Vagina (tissue), 2 donors: ENCODE measurements around the gene ZNF142. TPM values are rescaled to one million over a fixed set of nuclear protein-coding genes. Genes with fewer than 3 reads are reported as not detected.

ENCODE experiments used
- DNase-seq, 2 donors: peaks; one replicate each; pipeline ENCODE4 v3.0.0-alpha.2; 2017; ENCODE audit errors: extremely low spot score in 2 of 2
- H3K27ac ChIP-seq: fragments of 200-600 bp; sonication (generic); one replicate; pipeline ENCODE4 v1.5.1; 2019
- H3K27me3 ChIP-seq: fragments of 200-600 bp; sonication (generic); one replicate; pipeline ENCODE4 v1.5.1; 2019
- H3K36me3 ChIP-seq, 2 donors: fragments of 200-600 bp; sonication (generic); one replicate each; pipeline ENCODE4 v1.5.1; 2017 to 2019
- H3K4me1 ChIP-seq: fragments of 200-600 bp; sonication (generic); one replicate; pipeline ENCODE4 v1.5.1; 2019
- H3K4me3 ChIP-seq, 2 donors: fragments of 200-600 bp; sonication (generic); 1 replicate in 1 of 2; 2 replicates in 1 of 2; pipeline ENCODE4 v1.5.1; 2016 to 2019
- H3K9me3 ChIP-seq: fragments of 200-600 bp; sonication (generic); one replicate; pipeline ENCODE4 v1.5.1; 2019
- POLR2A ChIP-seq, 2 donors: fragments of 450-650 bp; IDR thresholded peaks; one replicate each; pipeline ENCODE4 v1.6.1; 2017; ENCODE audit warnings: antibody characterized with exemption in 2 of 2, mild to moderate bottlenecking in 2 of 2, moderate library complexity in 2 of 2
- POLR2AphosphoS5 ChIP-seq, 2 donors: sonication (generic); formaldehyde crosslinking; IDR thresholded peaks; one replicate each; pipeline ENCODE4 v1.9.0; 2017; ENCODE audit warnings: antibody characterized with exemption in 2 of 2, mild to moderate bottlenecking in 2 of 2, low read depth in 1 of 2; ENCODE audit not compliant: insufficient read depth in 1 of 2
- intact Hi-C: fragments of 100-400 bp; cut with DNase I; formaldehyde crosslinking; loops from one replicate; pipeline ENCODE4 v1.15.1; 2023
- total RNA-seq: library from RNA; depleted of rRNA; stranded (reverse); fragments of >200 nt; gene quantifications from one replicate; pipeline ENCODE4 v1.2.3, GENCODE V29; 2016
- TF ChIP-seq, protein P1 (sequence below), 3 experiments: fragments of 450-650 bp in 2 of 3; fragments of 200-600 bp in 1 of 3; sonication (generic) in 1 of 3; IDR thresholded peaks; one replicate each; pipeline ENCODE4 v1.5.1; 2017 to 2019; ENCODE audit warnings: antibody characterized with exemption in 3 of 3, mild to moderate bottlenecking in 2 of 3, moderate library complexity in 2 of 3

The ZNF142 gene, protein sequence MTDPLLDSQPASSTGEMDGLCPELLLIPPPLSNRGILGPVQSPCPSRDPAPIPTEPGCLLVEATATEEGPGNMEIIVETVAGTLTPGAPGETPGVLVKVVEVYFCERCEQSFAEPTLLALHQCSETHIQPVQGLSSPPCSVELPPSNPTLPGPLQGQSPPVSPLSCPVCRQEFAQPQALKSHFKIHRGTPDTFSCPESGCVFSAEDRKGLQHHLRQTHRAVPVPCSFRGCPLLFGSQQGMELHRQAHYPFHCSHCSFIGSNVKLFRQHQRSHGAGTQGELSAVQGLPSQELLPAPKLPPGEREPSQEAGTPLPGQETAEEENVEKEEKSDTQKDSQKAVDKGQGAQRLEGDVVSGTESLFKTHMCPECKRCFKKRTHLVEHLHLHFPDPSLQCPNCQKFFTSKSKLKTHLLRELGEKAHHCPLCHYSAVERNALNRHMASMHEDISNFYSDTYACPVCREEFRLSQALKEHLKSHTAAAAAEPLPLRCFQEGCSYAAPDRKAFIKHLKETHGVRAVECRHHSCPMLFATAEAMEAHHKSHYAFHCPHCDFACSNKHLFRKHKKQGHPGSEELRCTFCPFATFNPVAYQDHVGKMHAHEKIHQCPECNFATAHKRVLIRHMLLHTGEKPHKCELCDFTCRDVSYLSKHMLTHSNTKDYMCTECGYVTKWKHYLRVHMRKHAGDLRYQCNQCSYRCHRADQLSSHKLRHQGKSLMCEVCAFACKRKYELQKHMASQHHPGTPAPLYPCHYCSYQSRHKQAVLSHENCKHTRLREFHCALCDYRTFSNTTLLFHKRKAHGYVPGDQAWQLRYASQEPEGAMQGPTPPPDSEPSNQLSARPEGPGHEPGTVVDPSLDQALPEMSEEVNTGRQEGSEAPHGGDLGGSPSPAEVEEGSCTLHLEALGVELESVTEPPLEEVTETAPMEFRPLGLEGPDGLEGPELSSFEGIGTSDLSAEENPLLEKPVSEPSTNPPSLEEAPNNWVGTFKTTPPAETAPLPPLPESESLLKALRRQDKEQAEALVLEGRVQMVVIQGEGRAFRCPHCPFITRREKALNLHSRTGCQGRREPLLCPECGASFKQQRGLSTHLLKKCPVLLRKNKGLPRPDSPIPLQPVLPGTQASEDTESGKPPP (N-terminal part only)
- 22.8 TPM for total RNA-seq

DNA sequence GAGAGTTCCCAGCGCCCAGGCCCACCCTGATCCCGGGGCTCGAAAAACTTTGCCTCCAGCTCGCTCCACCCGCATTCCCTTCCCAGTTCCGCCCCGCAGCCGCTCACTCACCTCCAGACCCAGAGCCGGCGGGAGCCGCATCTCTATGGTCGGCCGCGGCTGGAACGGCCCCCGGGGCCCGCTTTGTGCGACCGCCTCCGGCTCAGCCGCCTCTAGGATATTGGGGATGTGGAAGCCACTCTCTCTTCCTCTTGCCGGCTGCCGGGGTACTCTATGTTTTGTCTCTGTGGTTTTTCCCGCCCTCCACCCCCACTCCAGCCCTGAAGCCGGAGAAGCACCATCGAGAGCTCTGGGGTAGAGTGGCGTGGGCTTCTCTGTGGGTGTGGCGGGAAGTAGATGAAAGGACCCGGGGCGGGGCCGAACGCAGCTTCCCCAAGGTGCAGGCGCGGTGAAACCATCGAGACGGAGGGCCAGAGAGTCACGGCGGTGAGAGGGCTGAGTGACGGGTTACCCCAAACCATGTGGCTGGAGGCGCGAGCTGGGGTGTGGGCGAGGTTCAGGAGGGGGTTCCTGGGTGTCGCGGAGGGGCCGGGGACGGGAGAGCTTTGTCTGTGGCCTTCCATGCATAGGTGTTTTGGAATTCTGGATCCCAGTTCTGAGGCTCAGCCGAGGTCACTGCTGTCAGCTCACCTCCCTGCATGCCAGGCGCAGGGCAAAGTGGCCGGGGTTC, at the start of gene ZNF142, which contains the start of gene BCS1L:
Gene ZNF142 (minus strand): TSS at position 366 of the 730 bp plus-strand sequence. CDS start 3,194 bp downstream, outside the sequence.
Gene BCS1L (plus strand): TSS at position 426 of the 730 bp plus-strand sequence. CDS start 1,305 bp downstream, outside the sequence.
- TF ChIP-seq, protein P1, sequence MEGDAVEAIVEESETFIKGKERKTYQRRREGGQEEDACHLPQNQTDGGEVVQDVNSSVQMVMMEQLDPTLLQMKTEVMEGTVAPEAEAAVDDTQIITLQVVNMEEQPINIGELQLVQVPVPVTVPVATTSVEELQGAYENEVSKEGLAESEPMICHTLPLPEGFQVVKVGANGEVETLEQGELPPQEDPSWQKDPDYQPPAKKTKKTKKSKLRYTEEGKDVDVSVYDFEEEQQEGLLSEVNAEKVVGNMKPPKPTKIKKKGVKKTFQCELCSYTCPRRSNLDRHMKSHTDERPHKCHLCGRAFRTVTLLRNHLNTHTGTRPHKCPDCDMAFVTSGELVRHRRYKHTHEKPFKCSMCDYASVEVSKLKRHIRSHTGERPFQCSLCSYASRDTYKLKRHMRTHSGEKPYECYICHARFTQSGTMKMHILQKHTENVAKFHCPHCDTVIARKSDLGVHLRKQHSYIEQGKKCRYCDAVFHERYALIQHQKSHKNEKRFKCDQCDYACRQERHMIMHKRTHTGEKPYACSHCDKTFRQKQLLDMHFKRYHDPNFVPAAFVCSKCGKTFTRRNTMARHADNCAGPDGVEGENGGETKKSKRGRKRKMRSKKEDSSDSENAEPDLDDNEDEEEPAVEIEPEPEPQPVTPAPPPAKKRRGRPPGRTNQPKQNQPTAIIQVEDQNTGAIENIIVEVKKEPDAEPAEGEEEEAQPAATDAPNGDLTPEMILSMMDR (IDR thresholded peaks at IDR 0.05): no peak
- TF ChIP-seq POLR2AphosphoS5 (IDR thresholded peaks at IDR 0.05; ENCODE audit: insufficient read depth in 1 of 2, low read depth in 1 of 2): peak; percentile 72 to 78
- H3K27ac ChIP-seq: peak within 1 kb of the TSS; percentile 60
- intact Hi-C loops: no loop called here
- H3K27me3 ChIP-seq: no peaks in the 10 kb centered on the region
- peaks cover 0 to 40% of the 10 kb centered on the region in 2 donors for H3K36me3 ChIP-seq
- no peak for DNase-seq
- peak within 1 kb of the TSS; percentile 65 to 86 for H3K4me3 ChIP-seq
- H3K4me1 ChIP-seq: peaks cover 21% of the 10 kb centered on the region
- H3K9me3 ChIP-seq: no peaks in the 10 kb centered on the region

- H3K9me3 ChIP-seq: no peaks in the 10 kb centered on the region
- H3K27ac ChIP-seq: no peak overlapping the region
- H3K4me1 ChIP-seq: peaks cover 14% of the 10 kb centered on the region
- no peaks in the 10 kb centered on the region for H3K36me3 ChIP-seq
- H3K4me3 ChIP-seq: no peak overlapping the region
- no peaks in the 10 kb centered on the region for H3K27me3 ChIP-seq
- DNase-seq: no peak
- intact Hi-C loops: no loop called here
- TF ChIP-seq, protein P1 (IDR thresholded peaks at IDR 0.05): no peak
- TF ChIP-seq POLR2AphosphoS5 (IDR thresholded peaks at IDR 0.05; ENCODE audit: insufficient read depth in 1 of 2, low read depth in 1 of 2): no peak
- no peak for TF ChIP-seq POLR2A (IDR thresholded peaks at IDR 0.05)
Measured at GRCh38 chr2:218708086-218708485, 48.7 kb upstream of the ZNF142 start.

DNA sequence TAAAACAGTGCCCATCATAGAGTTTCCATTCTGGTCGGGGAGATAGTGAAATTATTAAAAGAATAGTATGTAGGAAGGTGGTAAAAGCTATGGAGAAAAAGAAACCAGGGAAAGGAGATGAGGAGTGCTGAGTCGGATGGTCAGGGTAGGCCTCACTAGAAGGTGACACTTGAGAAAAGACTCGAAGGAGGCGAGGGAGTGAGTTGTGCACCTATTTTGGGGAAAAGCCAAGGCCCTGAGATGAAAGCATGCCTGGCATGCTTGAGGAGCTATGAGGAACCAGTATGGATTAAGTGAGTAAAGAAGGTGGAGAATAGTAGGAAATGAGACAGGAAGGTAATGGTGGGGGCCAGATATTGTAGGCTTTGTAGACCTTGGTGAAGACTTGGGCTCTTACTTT, 43.9 kb upstream of the ZNF142 start:
- peaks cover 0 to 11% of the 10 kb centered on the region in 2 donors for H3K36me3 ChIP-seq
- TF ChIP-seq, protein P1 (IDR thresholded peaks at IDR 0.05): no peak
- TF ChIP-seq POLR2AphosphoS5 (IDR thresholded peaks at IDR 0.05; ENCODE audit: insufficient read depth in 1 of 2, low read depth in 1 of 2) (no peak), POLR2A (IDR thresholded peaks at IDR 0.05) (no peak)
- H3K4me1 ChIP-seq: no peaks in the 10 kb centered on the region
- no peaks in the 10 kb centered on the region for H3K27me3 ChIP-seq
- H3K4me3 ChIP-seq: no peak overlapping the region
- H3K27ac ChIP-seq: no peak overlapping the region
- intact Hi-C loops: no loop called here
- H3K9me3 ChIP-seq: no peaks in the 10 kb centered on the region
- no peak for DNase-seq

- Histone ChIP-seq H3K9me3 (no peaks in the 10 kb centered on the region), H3K4me1 (no peaks in the 10 kb centered on the region), H3K27me3 (no peaks in the 10 kb centered on the region), H3K4me3 (no peak overlapping the region), H3K27ac (no peak overlapping the region), H3K36me3 (peaks cover 0 to 16% of the 10 kb centered on the region in 2 donors)
- intact Hi-C loops: no loop called here
- no peak for DNase-seq
- no peak for TF ChIP-seq POLR2AphosphoS5 (IDR thresholded peaks at IDR 0.05; ENCODE audit: insufficient read depth in 1 of 2, low read depth in 1 of 2)
Measured at GRCh38 chr2:218701806-218702205, 42.4 kb upstream of the ZNF142 start.
